WTC11 (cell line): ENCODE measurements around the gene PCDHA3.
"Not testable (repeated sequence)": the region's sequence is repeated elsewhere in the genome, so short reads cannot be mapped to it uniquely, and the experiment has no call there.

Source experiments
- AR ChIP-seq: fragments of 250-450 bp; sonication (Bioruptor Pico); IDR thresholded peaks from 2 replicates; pipeline ENCODE4 v1.9.0; 2021; ENCODE audit warnings: mild to moderate bottlenecking
- TEAD4 ChIP-seq: sonication (generic); formaldehyde crosslinking; IDR thresholded peaks from 2 replicates; pipeline ENCODE4 v1.8.0; 2022; ENCODE audit warnings: mild to moderate bottlenecking, missing genetic modification reagents
- ZNF532 ChIP-seq: fragments of 250-450 bp; sonication (Bioruptor Pico); IDR thresholded peaks from 2 replicates; pipeline ENCODE4 v1.9.0; 2021; ENCODE audit warnings: mild to moderate bottlenecking, borderline replicate concordance
- TF ChIP-seq, protein P1 (sequence below): fragments of 200-600 bp; IDR thresholded peaks from 2 replicates; pipeline ENCODE4 v1.8.0; 2022; ENCODE audit warnings: antibody characterized with exemption

DNA sequence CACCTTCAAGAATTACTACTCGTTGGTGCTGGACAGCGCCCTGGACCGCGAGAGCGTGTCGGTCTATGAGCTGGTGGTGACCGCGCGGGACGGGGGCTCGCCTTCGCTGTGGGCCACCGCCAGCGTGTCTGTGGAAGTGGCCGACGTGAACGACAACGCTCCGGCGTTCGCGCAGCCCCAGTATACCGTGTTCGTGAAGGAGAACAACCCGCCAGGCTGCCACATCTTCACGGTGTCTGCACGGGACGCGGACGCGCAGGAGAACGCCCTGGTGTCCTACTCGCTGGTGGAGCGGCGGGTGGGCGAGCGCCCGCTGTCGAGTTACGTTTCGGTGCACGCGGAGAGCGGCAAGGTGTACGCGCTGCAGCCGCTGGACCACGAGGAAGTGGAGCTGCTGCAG is 22.1 kb downstream of the PCDHA3 start:
- TF ChIP-seq, protein P1, sequence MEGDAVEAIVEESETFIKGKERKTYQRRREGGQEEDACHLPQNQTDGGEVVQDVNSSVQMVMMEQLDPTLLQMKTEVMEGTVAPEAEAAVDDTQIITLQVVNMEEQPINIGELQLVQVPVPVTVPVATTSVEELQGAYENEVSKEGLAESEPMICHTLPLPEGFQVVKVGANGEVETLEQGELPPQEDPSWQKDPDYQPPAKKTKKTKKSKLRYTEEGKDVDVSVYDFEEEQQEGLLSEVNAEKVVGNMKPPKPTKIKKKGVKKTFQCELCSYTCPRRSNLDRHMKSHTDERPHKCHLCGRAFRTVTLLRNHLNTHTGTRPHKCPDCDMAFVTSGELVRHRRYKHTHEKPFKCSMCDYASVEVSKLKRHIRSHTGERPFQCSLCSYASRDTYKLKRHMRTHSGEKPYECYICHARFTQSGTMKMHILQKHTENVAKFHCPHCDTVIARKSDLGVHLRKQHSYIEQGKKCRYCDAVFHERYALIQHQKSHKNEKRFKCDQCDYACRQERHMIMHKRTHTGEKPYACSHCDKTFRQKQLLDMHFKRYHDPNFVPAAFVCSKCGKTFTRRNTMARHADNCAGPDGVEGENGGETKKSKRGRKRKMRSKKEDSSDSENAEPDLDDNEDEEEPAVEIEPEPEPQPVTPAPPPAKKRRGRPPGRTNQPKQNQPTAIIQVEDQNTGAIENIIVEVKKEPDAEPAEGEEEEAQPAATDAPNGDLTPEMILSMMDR: not testable (repeated sequence)
- TF ChIP-seq ZNF532; AR (CRISPR knock-in tag); TEAD4: not testable (repeated sequence)
